Astrocyte (in vitro differentiated cells and primary cell): Measurements from ENCODE around the gene VAV1.

Source experiments
- EZH2 ChIP-seq: IDR thresholded peaks from 2 replicates; pipeline ENCODE4 v1.6.1; 2012; ENCODE audit warnings: mild to moderate bottlenecking, low read length, inconsistent platforms; ENCODE audit not compliant: insufficient read depth
- TF ChIP-seq, protein P1 (sequence below): IDR thresholded peaks from 2 replicates; pipeline ENCODE4 v1.5.1; 2011; ENCODE audit warnings: low read depth, mild to moderate bottlenecking, inconsistent platforms, low read length, moderate library complexity; ENCODE audit not compliant: insufficient read depth

DNA sequence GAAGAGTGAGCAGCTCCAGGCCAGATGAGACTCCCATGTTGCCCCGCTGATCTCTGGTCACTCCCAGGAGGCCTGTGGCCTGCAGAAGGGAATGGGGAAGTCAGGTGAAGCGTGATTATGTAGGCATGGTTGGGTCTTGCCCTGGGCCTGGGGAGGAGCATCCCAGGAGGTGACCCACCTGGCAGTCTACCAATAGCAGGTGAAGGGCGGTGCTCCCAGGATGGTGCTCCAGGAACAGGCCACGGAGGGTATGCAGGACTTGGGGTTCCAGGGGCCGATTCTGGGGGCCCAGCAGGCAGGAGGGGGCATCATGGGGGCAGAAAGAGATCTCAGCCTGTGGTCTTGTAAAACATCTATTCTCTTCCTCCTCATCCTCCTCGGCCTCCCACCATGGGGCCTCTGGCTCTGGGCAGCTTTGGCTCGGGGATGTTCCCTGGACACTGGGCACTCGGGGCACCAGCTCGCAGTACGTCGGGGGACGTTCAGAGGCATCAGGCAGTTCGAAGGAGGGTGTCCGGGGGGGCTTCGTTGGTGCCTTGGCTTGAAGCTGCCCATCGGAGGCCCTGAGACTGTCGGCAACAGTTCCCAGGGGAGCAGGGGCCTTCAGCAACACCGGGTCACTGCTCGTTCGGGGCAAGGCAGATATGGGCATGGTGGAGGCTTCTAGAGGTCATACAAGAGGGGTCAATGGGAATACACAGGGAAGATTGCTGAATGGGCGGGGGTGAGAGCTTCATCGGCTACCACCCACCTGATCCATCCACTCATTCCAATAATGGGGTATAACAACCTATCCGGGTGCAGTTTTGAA is 17.6 kb upstream of the VAV1 start:
- TF ChIP-seq EZH2 = no peak
- TF ChIP-seq, protein P1, sequence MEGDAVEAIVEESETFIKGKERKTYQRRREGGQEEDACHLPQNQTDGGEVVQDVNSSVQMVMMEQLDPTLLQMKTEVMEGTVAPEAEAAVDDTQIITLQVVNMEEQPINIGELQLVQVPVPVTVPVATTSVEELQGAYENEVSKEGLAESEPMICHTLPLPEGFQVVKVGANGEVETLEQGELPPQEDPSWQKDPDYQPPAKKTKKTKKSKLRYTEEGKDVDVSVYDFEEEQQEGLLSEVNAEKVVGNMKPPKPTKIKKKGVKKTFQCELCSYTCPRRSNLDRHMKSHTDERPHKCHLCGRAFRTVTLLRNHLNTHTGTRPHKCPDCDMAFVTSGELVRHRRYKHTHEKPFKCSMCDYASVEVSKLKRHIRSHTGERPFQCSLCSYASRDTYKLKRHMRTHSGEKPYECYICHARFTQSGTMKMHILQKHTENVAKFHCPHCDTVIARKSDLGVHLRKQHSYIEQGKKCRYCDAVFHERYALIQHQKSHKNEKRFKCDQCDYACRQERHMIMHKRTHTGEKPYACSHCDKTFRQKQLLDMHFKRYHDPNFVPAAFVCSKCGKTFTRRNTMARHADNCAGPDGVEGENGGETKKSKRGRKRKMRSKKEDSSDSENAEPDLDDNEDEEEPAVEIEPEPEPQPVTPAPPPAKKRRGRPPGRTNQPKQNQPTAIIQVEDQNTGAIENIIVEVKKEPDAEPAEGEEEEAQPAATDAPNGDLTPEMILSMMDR = no peak
